K562 (cell line): ENCODE results near the gene RSRC1. TPM values are rescaled to one million over a fixed set of nuclear protein-coding genes. Genes with fewer than 3 reads are reported as not detected.
A peak's percentile ranks its signal among the peaks of the same experiment; 100 is the strongest.

Experiments
- ATAC-seq: fragments of 200-7000 bp; cut with Tn5 transposase; 3 replicates; pipeline ENCODE4 v1.9.1; 2020; ENCODE audit warnings: moderate library complexity
- BruUV-seq: library from RNA; stranded (reverse); fragments of 400-500 nt; replicated peaks from 2 replicates; lab custom pipeline; 2021; lab: Mats Ljungman, UMichigan
- CTCF ChIA-PET: fragments of 300-600 bp; formaldehyde crosslinking; extraction: SDS; loops from one replicate; lab custom pipeline; 2021; ENCODE audit warnings: low intra/inter-chr PET ratio; lab: Yijun Ruan, JAX
- POLR2A ChIA-PET: fragments of 300-600, 350-650 bp; sonication (Branson Sonifier 250); formaldehyde crosslinking; extraction: SDS; loops from one replicate; lab custom pipeline; 2021; ENCODE audit warnings: antibody characterized with exemption, inconsistent platforms; lab: Yijun Ruan, JAX
- DNase-seq, 4 experiments: peaks; one replicate each; pipeline versions ENCODE4 v3.0.0 to v3.0.0-alpha.2; 2011 to 2018; ENCODE audit warnings: low spot score in 3 of 4, mixed read lengths in 3 of 4; ENCODE audit errors: extremely low read depth in 1 of 4
- FAIRE-seq: peaks from 2 replicates; lab custom pipeline; 2011; peaks lifted over from hg19 to GRCh38; lab: Jason Lieb, UNC
- H2AFZ ChIP-seq: 2 replicates; pipeline ENCODE4 v1.6.0; 2011; ENCODE audit warnings: low read depth, low read length, control low read depth, inconsistent platforms
- H3K27ac ChIP-seq: fragments of 200-600 bp; 3 replicates; pipeline ENCODE4 v1.8.0; 2011; ENCODE audit warnings: low read depth, mild to moderate bottlenecking, control low read depth, inconsistent platforms, low read length, moderate library complexity, mixed read lengths; ENCODE audit errors: extremely low read depth
- H3K27me3 ChIP-seq, 2 experiments: fragments of 300-600 bp in 1 of 2; 2 replicates in 1 of 2; 3 replicates in 1 of 2; pipeline versions ENCODE4 v1.6.0 to v1.8.0; 2011; ENCODE audit warnings: inconsistent platforms in 2 of 2, low read length in 2 of 2, mild to moderate bottlenecking in 1 of 2, mixed read lengths in 1 of 2, moderate library complexity in 1 of 2; ENCODE audit not compliant: control insufficient read depth in 2 of 2, insufficient read depth in 2 of 2
- H3K36me3 ChIP-seq: fragments of 300-600 bp; 3 replicates; pipeline ENCODE4 v1.8.0; 2011; ENCODE audit warnings: mild to moderate bottlenecking, low read length, inconsistent platforms; ENCODE audit not compliant: control insufficient read depth, insufficient read depth
- H3K4me1 ChIP-seq, 2 experiments: fragments of 200-600 bp in 1 of 2; replicated peaks in 1 of 2; 2 replicates in 1 of 2; 3 replicates in 1 of 2; pipeline versions ENCODE4 v1.5.1 to v1.8.0; 2011; ENCODE audit warnings: inconsistent platforms in 2 of 2, low read length in 2 of 2, mild to moderate bottlenecking in 1 of 2, mixed read lengths in 1 of 2, moderate library complexity in 1 of 2; ENCODE audit not compliant: control insufficient read depth in 2 of 2, insufficient read depth in 2 of 2
- H3K4me2 ChIP-seq: 2 replicates; pipeline ENCODE4 v1.6.1; 2011; ENCODE audit warnings: low read length, control low read depth, inconsistent platforms, mixed read lengths; ENCODE audit not compliant: insufficient read depth
- H3K4me3 ChIP-seq: fragments of 200-600 bp; sonication (generic), shearing (Covaris generic); 2 replicates; pipeline ENCODE4 v1.5.1; 2016; ENCODE audit warnings: control low read depth, inconsistent platforms
- H3K79me2 ChIP-seq: fragments of 200-600 bp; 3 replicates; pipeline ENCODE4 v1.8.0; 2011; ENCODE audit warnings: low read length, inconsistent platforms; ENCODE audit not compliant: control insufficient read depth, insufficient read depth
- H3K9ac ChIP-seq, 2 experiments: 2 replicates each; pipeline versions ENCODE4 v1.6.0 to v1.6.1; 2011; ENCODE audit warnings: low read depth in 2 of 2, low read length in 2 of 2, control low read depth in 1 of 2, inconsistent platforms in 1 of 2, mild to moderate bottlenecking in 1 of 2, mixed read lengths in 1 of 2; ENCODE audit not compliant: insufficient read depth in 1 of 2
- H3K9me1 ChIP-seq: one replicate; pipeline ENCODE4 v1.6.0; 2011; ENCODE audit warnings: inconsistent platforms, mild to moderate bottlenecking, low read length, moderate library complexity; ENCODE audit not compliant: control insufficient read depth, insufficient read depth
- H3K9me3 ChIP-seq: replicated peaks from 2 replicates; pipeline ENCODE4 v1.5.1; 2011; ENCODE audit warnings: low read depth, low read length, inconsistent platforms; ENCODE audit not compliant: control insufficient read depth, insufficient read depth
- H4K20me1 ChIP-seq: replicated peaks from 2 replicates; pipeline ENCODE4 v1.6.1; 2011; ENCODE audit warnings: low read length, inconsistent platforms, mixed read lengths; ENCODE audit not compliant: control insufficient read depth, insufficient read depth
- C11orf30 ChIP-seq: fragments of 450-650 bp; IDR thresholded peaks from 2 replicates; pipeline ENCODE4 v1.6.1; 2016; ENCODE audit warnings: low read depth, mild to moderate bottlenecking
- GATA2 ChIP-seq: sonication (generic); formaldehyde crosslinking; IDR thresholded peaks from 2 replicates; pipeline ENCODE4 v1.4.0; 2020; ENCODE audit warnings: mild to moderate bottlenecking, missing genetic modification reagents
- MAFF ChIP-seq: IDR thresholded peaks from 2 replicates; pipeline ENCODE4 v1.6.1; 2012; ENCODE audit warnings: low read length, improper control_type of control experiment
- MAFG ChIP-seq: fragments of 450-650 bp; conservative IDR thresholded peaks from 2 replicates; pipeline ENCODE4 v1.6.1; 2016; ENCODE audit warnings: missing genetic modification characterization, missing compliant biosample characterization
- MAFK ChIP-seq: IDR thresholded peaks from 2 replicates; pipeline ENCODE4 v1.6.1; 2011; ENCODE audit warnings: low read length, improper control_type of control experiment
- MECOM ChIP-seq: fragments of 250-450 bp; sonication (Bioruptor Pico); IDR thresholded peaks from 2 replicates; pipeline ENCODE4 v1.8.0; 2022; ENCODE audit warnings: inconsistent platforms
- NFE2 ChIP-seq: IDR thresholded peaks from 2 replicates; pipeline ENCODE4 v1.6.1; 2014; ENCODE audit warnings: antibody characterized with exemption, low read depth
- ZNF316 ChIP-seq: fragments of 450-650 bp; IDR thresholded peaks from 2 replicates; pipeline ENCODE4 v1.6.1; 2016
- ZNF707 ChIP-seq: fragments of 250-450 bp; sonication (Bioruptor Pico); conservative IDR thresholded peaks from 2 replicates; pipeline ENCODE4 v1.8.0; 2022; ENCODE audit warnings: inconsistent platforms, mild to moderate bottlenecking, moderate library complexity
- in situ Hi-C: fragments of 300-500 bp; cut with MboI; formaldehyde crosslinking; loops from 4 replicates; pipeline ENCODE4 v1.15.0; 2018; ENCODE audit warnings: inconsistent platforms, mixed read lengths
- intact Hi-C: fragments of 100-400 bp; cut with micrococcal nuclease; formaldehyde crosslinking; loops from 2 replicates; pipeline ENCODE4 v1.14.2; 2022
- polyA plus RNA-seq, 8 experiments: library from polyadenylated mRNA; depleted of rRNA in 4 of 8; stranded (reverse) in 5 of 8; unstranded in 3 of 8; fragments of >200 nt; fragmentation: Nextera tagmentation in 2 of 8; fragmentation: Illumina TruSeq in 1 of 8; extraction: Ambion mirVana in 2 of 8; extraction: Trizol in 1 of 8; gene quantifications; 2 replicates each; pipeline versions ENCODE4 v1.2.1 to v1.2.3, GENCODE V29; 2011 to 2014; ENCODE audit warnings: inconsistent platforms in 1 of 8, missing spikeins in 1 of 8
- total RNA-seq, 7 experiments: library from RNA; depleted of rRNA in 6 of 7; stranded (reverse); fragments of >200 nt in 6 of 7; fragmentation: Illumina TruSeq in 2 of 7; extraction: Trizol in 2 of 7; gene quantifications; 2 replicates each; pipeline versions ENCODE4 v1.2.1 to v1.2.3, GENCODE V29; 2011 to 2021; ENCODE audit warnings: low replicate concordance in 1 of 7
- TF ChIP-seq, protein P1 (sequence below), 2 experiments: fragments of 450-650 bp; conservative IDR thresholded peaks; 2 replicates each; pipeline ENCODE4 v1.6.1; 2017; ENCODE audit warnings: mild to moderate bottlenecking in 2 of 2, moderate library complexity in 2 of 2
- TF ChIP-seq, protein P2 (sequence below): IDR thresholded peaks from 2 replicates; pipeline ENCODE4 v1.6.1; 2011; ENCODE audit not compliant: insufficient read length; ENCODE audit errors: extremely low read depth
- TF ChIP-seq, protein P3 (sequence below): fragments of 450-650 bp; IDR thresholded peaks from 2 replicates; pipeline ENCODE4 v1.6.1; 2016

Gene RSRC1
- total and polyA plus RNA-seq, 9 of the 15 experiments (the other 6 are each of a cell fraction or from before 2014, with no cell fraction given) = 19.3 to 128 (median 75.5) TPM

DNA sequence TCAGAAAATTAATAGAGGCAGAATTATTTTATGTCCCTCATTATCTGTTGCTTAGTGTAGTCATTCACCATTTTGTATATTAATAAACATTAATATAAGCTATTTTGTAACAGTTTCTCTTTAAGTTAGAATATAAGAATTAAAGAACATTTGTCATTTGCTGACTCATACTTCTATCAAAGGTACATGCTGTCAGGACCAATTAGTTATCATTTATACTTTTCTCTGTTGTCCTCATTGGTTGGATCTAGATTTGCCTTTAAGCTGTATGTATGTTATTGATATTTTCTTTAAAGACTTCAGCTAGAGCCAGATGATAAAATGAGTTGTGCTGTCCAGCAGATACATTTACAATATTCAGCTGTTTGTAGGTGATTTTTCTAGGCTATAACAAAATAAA is 292.7 kb downstream of the RSRC1 start:
- in situ Hi-C loops (no loop called here), intact Hi-C loops (no loop called here)
- H3K9me1 ChIP-seq = no peaks in the 10 kb centered on the region
- no peaks in the 10 kb centered on the region for H3K79me2 ChIP-seq
- H3K9me3 ChIP-seq = no peaks in the 10 kb centered on the region
- no peak overlapping the region for H3K27ac ChIP-seq
- H4K20me1 ChIP-seq = no peaks in the 10 kb centered on the region
- H3K9ac ChIP-seq = no peak overlapping the region
- ChIA-PET POLR2A (interaction anchor here (0.6 kb wide), 1 partner anchor 326 kb away, joined by 3 read pairs; no protein-coding TSS in a partner anchor), CTCF (no interaction called here)
- H3K4me3 ChIP-seq = no peak overlapping the region
- DNase-seq = no peak
- no peaks in the 10 kb centered on the region for H3K4me1 ChIP-seq
- no peak overlapping the region for H3K4me2 ChIP-seq
- no peak for FAIRE-seq
- no peaks in the 10 kb centered on the region for H3K36me3 ChIP-seq
- H2AFZ ChIP-seq = no peak overlapping the region
- H3K27me3 ChIP-seq = no peaks in the 10 kb centered on the region
- no TSS peak for BruUV-seq
- TF ChIP-seq C11orf30 (peak; percentile 73), MAFK (peak; percentile 43; the same call in 1 of the 2 replicates), ZNF316 (peak; percentile 82), GATA2 (CRISPR knock-in tag) (no peak), MAFF (peak; percentile 33; the same call in 1 of the 2 replicates), MECOM (CRISPR knock-in tag) (no peak), ZNF707 (CRISPR knock-in tag) (no peak), MAFG (tag) (peak; percentile 26; the same call in 1 of the 2 replicates), NFE2 (peak; percentile 53)
- TF ChIP-seq, protein P1, sequence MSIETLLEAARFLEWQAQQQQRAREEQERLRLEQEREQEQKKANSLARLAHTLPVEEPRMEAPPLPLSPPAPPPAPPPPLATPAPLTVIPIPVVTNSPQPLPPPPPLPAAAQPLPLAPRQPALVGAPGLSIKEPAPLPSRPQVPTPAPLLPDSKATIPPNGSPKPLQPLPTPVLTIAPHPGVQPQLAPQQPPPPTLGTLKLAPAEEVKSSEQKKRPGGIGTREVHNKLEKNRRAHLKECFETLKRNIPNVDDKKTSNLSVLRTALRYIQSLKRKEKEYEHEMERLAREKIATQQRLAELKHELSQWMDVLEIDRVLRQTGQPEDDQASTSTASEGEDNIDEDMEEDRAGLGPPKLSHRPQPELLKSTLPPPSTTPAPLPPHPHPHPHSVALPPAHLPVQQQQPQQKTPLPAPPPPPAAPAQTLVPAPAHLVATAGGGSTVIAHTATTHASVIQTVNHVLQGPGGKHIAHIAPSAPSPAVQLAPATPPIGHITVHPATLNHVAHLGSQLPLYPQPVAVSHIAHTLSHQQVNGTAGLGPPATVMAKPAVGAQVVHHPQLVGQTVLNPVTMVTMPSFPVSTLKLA (conservative IDR thresholded peaks at IDR 0.05) = no peak
- TF ChIP-seq, protein P2, sequence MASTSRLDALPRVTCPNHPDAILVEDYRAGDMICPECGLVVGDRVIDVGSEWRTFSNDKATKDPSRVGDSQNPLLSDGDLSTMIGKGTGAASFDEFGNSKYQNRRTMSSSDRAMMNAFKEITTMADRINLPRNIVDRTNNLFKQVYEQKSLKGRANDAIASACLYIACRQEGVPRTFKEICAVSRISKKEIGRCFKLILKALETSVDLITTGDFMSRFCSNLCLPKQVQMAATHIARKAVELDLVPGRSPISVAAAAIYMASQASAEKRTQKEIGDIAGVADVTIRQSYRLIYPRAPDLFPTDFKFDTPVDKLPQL = no peak
- TF ChIP-seq, protein P3, sequence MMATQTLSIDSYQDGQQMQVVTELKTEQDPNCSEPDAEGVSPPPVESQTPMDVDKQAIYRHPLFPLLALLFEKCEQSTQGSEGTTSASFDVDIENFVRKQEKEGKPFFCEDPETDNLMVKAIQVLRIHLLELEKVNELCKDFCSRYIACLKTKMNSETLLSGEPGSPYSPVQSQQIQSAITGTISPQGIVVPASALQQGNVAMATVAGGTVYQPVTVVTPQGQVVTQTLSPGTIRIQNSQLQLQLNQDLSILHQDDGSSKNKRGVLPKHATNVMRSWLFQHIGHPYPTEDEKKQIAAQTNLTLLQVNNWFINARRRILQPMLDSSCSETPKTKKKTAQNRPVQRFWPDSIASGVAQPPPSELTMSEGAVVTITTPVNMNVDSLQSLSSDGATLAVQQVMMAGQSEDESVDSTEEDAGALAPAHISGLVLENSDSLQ = 0 out of 2 replicates have a peak, but pooled peaks have one; percentile 8
- no peak for ATAC-seq
